Gastrocnemius medialis (tissue), 4 donors: ENCODE data around the gene ASAP3.

Experiments
- POLR2A ChIP-seq, 2 donors: fragments of 450-650 bp; IDR thresholded peaks; one replicate each; pipeline ENCODE4 v1.6.1; 2017; ENCODE audit warnings: antibody characterized with exemption in 2 of 2, mild to moderate bottlenecking in 2 of 2, moderate library complexity in 2 of 2
- TF ChIP-seq, protein P1 (sequence below), 5 experiments: fragments of 450-650 bp in 3 of 5; fragments of 200-600 bp in 2 of 5; sonication (generic) in 2 of 5; IDR thresholded peaks in 4 of 5; conservative IDR thresholded peaks in 1 of 5; 1 replicate in 4 of 5; 2 replicates in 1 of 5; pipeline ENCODE4 v1.5.1; 2016 to 2019; ENCODE audit warnings: antibody characterized with exemption in 5 of 5, mild to moderate bottlenecking in 3 of 5, moderate library complexity in 3 of 5

- TF ChIP-seq POLR2A (IDR thresholded peaks at IDR 0.05) = no peak
- TF ChIP-seq, protein P1, sequence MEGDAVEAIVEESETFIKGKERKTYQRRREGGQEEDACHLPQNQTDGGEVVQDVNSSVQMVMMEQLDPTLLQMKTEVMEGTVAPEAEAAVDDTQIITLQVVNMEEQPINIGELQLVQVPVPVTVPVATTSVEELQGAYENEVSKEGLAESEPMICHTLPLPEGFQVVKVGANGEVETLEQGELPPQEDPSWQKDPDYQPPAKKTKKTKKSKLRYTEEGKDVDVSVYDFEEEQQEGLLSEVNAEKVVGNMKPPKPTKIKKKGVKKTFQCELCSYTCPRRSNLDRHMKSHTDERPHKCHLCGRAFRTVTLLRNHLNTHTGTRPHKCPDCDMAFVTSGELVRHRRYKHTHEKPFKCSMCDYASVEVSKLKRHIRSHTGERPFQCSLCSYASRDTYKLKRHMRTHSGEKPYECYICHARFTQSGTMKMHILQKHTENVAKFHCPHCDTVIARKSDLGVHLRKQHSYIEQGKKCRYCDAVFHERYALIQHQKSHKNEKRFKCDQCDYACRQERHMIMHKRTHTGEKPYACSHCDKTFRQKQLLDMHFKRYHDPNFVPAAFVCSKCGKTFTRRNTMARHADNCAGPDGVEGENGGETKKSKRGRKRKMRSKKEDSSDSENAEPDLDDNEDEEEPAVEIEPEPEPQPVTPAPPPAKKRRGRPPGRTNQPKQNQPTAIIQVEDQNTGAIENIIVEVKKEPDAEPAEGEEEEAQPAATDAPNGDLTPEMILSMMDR (IDR thresholded peaks at IDR 0.05 in 4 of 5, conservative IDR thresholded peaks at IDR 0.05 in 1 of 5) = no peak
Measured at GRCh38 chr1:23395849-23396248, 88.1 kb downstream of the ASAP3 start.
